HEK293 (cell line): Measurements from ENCODE around the gene UBXN1.
A peak's percentile ranks its signal among the peaks of the same experiment; 100 is the strongest.

Experiments
- EGR2 ChIP-seq: fragments of 450-650 bp; formaldehyde crosslinking; IDR thresholded peaks from 2 replicates; pipeline ENCODE4 v1.5.1; 2016; ENCODE audit warnings: low read depth, missing biosample characterization, missing genetic modification characterization
- GLIS1 ChIP-seq: fragments of 450-650 bp; formaldehyde crosslinking; IDR thresholded peaks from 2 replicates; pipeline ENCODE4 v1.5.1; 2016; ENCODE audit warnings: missing biosample characterization, missing genetic modification characterization
- HOXC10 ChIP-seq: sonication (generic); formaldehyde crosslinking; IDR thresholded peaks from 2 replicates; pipeline ENCODE4 v1.8.1; 2023; ENCODE audit warnings: mild to moderate bottlenecking, missing genetic modification reagents
- PATZ1 ChIP-seq: fragments of 450-650 bp; formaldehyde crosslinking; IDR thresholded peaks from 2 replicates; pipeline ENCODE4 v1.5.1; 2016; ENCODE audit warnings: missing biosample characterization, missing genetic modification characterization
- ZBTB48 ChIP-seq: fragments of 450-650 bp; formaldehyde crosslinking; IDR thresholded peaks from 2 replicates; pipeline ENCODE4 v1.5.1; 2016; ENCODE audit warnings: missing biosample characterization, missing genetic modification characterization
- ZBTB7A ChIP-seq: fragments of 450-650 bp; formaldehyde crosslinking; IDR thresholded peaks from 2 replicates; pipeline ENCODE4 v1.5.1; 2016; ENCODE audit warnings: low read depth, missing biosample characterization, missing genetic modification characterization
- ZFHX2 ChIP-seq: fragments of 450-650 bp; formaldehyde crosslinking; conservative IDR thresholded peaks from 2 replicates; pipeline ENCODE4 v1.5.1; 2016; ENCODE audit warnings: missing biosample characterization, missing genetic modification characterization
- ZNF138 ChIP-seq: fragments of 450-650 bp; formaldehyde crosslinking; IDR thresholded peaks from 2 replicates; pipeline ENCODE4 v1.5.1; 2016; ENCODE audit warnings: missing biosample characterization, missing genetic modification characterization, borderline replicate concordance
- ZNF214 ChIP-seq: fragments of 450-650 bp; formaldehyde crosslinking; IDR thresholded peaks from 2 replicates; pipeline ENCODE4 v1.5.1; 2017; ENCODE audit warnings: missing biosample characterization, mild to moderate bottlenecking, missing genetic modification characterization, borderline replicate concordance
- ZNF221 ChIP-seq: fragments of 450-650 bp; formaldehyde crosslinking; IDR thresholded peaks from 2 replicates; pipeline ENCODE4 v1.5.1; 2017; ENCODE audit warnings: missing biosample characterization, missing genetic modification characterization, borderline replicate concordance
- ZNF248 ChIP-seq: fragments of 450-650 bp; formaldehyde crosslinking; IDR thresholded peaks from 2 replicates; pipeline ENCODE4 v1.5.1; 2017; ENCODE audit warnings: missing biosample characterization, missing genetic modification characterization
- ZNF302 ChIP-seq: fragments of 450-650 bp; formaldehyde crosslinking; IDR thresholded peaks from 2 replicates; pipeline ENCODE4 v1.5.1; 2016; ENCODE audit warnings: missing biosample characterization, missing genetic modification characterization, low read depth
- ZNF362 ChIP-seq: fragments of 450-650 bp; formaldehyde crosslinking; IDR thresholded peaks from 2 replicates; pipeline ENCODE4 v1.5.1; 2016; ENCODE audit warnings: missing biosample characterization, missing genetic modification characterization
- ZNF366 ChIP-seq: fragments of 450-650 bp; formaldehyde crosslinking; conservative IDR thresholded peaks from 2 replicates; pipeline ENCODE4 v1.5.1; 2016; ENCODE audit warnings: missing biosample characterization, missing genetic modification characterization
- ZNF501 ChIP-seq: fragments of 450-650 bp; formaldehyde crosslinking; IDR thresholded peaks from 2 replicates; pipeline ENCODE4 v1.5.1; 2016; ENCODE audit warnings: missing biosample characterization, missing genetic modification characterization
- ZNF549 ChIP-seq: fragments of 450-650 bp; IDR thresholded peaks from 2 replicates; pipeline ENCODE4 v1.5.1; 2018; ENCODE audit warnings: missing biosample characterization, missing genetic modification characterization, mild to moderate bottlenecking, inconsistent platforms, moderate library complexity
- ZNF555 ChIP-seq: fragments of 450-650 bp; formaldehyde crosslinking; conservative IDR thresholded peaks from 2 replicates; pipeline ENCODE4 v1.5.1; 2017; ENCODE audit warnings: missing biosample characterization, mild to moderate bottlenecking, missing genetic modification characterization, inconsistent platforms
- ZNF629 ChIP-seq: fragments of 450-650 bp; formaldehyde crosslinking; IDR thresholded peaks from 2 replicates; pipeline ENCODE4 v1.5.1; 2017; ENCODE audit warnings: missing biosample characterization, missing genetic modification characterization
- ZNF639 ChIP-seq: fragments of 450-650 bp; formaldehyde crosslinking; IDR thresholded peaks from 2 replicates; pipeline ENCODE4 v1.5.1; 2016; ENCODE audit warnings: missing biosample characterization, missing genetic modification characterization
- ZNF692 ChIP-seq: fragments of 450-650 bp; formaldehyde crosslinking; IDR thresholded peaks from 2 replicates; pipeline ENCODE4 v1.5.1; 2016; ENCODE audit warnings: missing biosample characterization, missing genetic modification characterization
- ZNF776 ChIP-seq: fragments of 450-650 bp; formaldehyde crosslinking; IDR thresholded peaks from 2 replicates; pipeline ENCODE4 v1.5.0; 2017; ENCODE audit warnings: missing biosample characterization, missing genetic modification characterization, borderline replicate concordance
- ZNF792 ChIP-seq: fragments of 450-650 bp; formaldehyde crosslinking; IDR thresholded peaks from 2 replicates; pipeline ENCODE4 v1.5.1; 2016; ENCODE audit warnings: missing biosample characterization, missing genetic modification characterization
- ZSCAN16 ChIP-seq: fragments of 450-650 bp; formaldehyde crosslinking; IDR thresholded peaks from 2 replicates; pipeline ENCODE4 v1.5.1; 2016; ENCODE audit warnings: missing biosample characterization, missing genetic modification characterization
- ZXDB ChIP-seq: fragments of 450-650 bp; formaldehyde crosslinking; IDR thresholded peaks from 2 replicates; pipeline ENCODE4 v1.5.1; 2016; ENCODE audit warnings: missing biosample characterization, missing genetic modification characterization
- TF ChIP-seq, protein P1 (sequence below): fragments of 450-650 bp; formaldehyde crosslinking; IDR thresholded peaks from 2 replicates; pipeline ENCODE4 v1.5.1; 2016; ENCODE audit warnings: missing biosample characterization, missing genetic modification characterization
- TF ChIP-seq, protein P2 (sequence below): fragments of 450-650 bp; formaldehyde crosslinking; optimal IDR thresholded peaks from 2 replicates; pipeline ENCODE3; 2016; ENCODE audit warnings: missing biosample characterization, mild to moderate bottlenecking, missing genetic modification characterization
- TF ChIP-seq, protein P3 (sequence below): fragments of 450-650 bp; formaldehyde crosslinking; IDR thresholded peaks from 2 replicates; pipeline ENCODE4 v1.5.1; 2016; ENCODE audit warnings: missing biosample characterization, missing genetic modification characterization

Gene UBXN1

DNA sequence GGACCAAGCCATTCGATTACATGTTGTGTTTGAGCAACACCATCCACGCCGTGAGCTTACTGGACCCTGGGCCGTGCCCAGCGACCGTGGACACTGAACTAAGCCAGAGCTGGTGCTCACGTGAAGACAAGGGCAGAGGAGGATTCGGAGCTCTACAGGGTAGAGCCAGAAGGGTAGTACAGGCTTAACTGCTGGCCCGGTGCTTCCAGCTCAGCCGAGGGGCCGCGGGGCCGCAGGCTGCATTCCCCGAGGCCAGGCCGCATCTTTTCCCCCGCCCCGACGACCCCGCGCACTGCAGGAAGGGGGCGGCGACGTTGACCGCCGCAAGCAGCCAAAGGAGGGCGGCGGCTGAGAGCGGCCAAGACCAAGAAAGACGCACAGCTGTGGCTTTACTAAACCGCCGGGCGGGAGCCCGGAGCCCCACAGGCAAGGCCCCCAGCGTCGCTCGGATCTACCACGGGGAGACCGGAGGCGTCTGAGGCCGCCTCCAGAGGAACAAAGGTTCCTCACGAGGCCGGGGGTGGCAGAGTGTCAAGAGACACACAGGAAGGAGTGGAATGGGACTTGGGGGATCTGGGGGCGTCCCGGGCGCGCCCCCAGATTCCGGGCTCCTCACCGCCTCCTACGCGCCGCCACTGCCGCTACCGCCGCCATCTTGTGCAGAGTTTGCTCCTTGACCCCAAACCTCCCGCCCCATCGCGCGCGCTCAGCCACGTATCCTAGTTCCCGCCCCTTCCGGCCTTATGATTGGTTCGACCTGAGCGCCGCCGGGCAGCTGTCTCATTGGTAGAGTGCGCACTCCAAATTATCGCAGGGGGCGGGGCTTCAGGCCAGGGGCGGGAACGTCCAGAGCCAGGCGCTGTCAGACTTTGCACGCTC, 32.7 kb downstream of the UBXN1 start, which contains the start of gene GANAB (continued):
- TF ChIP-seq, protein P1, sequence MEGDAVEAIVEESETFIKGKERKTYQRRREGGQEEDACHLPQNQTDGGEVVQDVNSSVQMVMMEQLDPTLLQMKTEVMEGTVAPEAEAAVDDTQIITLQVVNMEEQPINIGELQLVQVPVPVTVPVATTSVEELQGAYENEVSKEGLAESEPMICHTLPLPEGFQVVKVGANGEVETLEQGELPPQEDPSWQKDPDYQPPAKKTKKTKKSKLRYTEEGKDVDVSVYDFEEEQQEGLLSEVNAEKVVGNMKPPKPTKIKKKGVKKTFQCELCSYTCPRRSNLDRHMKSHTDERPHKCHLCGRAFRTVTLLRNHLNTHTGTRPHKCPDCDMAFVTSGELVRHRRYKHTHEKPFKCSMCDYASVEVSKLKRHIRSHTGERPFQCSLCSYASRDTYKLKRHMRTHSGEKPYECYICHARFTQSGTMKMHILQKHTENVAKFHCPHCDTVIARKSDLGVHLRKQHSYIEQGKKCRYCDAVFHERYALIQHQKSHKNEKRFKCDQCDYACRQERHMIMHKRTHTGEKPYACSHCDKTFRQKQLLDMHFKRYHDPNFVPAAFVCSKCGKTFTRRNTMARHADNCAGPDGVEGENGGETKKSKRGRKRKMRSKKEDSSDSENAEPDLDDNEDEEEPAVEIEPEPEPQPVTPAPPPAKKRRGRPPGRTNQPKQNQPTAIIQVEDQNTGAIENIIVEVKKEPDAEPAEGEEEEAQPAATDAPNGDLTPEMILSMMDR (tag by site-specific recombination): 0 out of 2 replicates have a peak, but pooled peaks have one; percentile 12
- TF ChIP-seq ZNF302 (no peak), ZXDB (tag by site-specific recombination) (peak; percentile 38; the same call in 1 of the 2 replicates), ZNF629 (tag by site-specific recombination) (peak; percentile 31; the same call in 1 of the 2 replicates), ZNF555 (no peak), ZNF138 (tag by site-specific recombination) (no peak), ZNF692 (peak; percentile 48; the same call in 1 of the 2 replicates), ZFHX2 (tag by site-specific recombination) (peak; percentile 98), ZNF214 (no peak), ZNF501 (tag by site-specific recombination) (peak; percentile 65), ZNF248 (tag by site-specific recombination) (no peak), ZSCAN16 (tag by site-specific recombination) (no peak), ZNF776 (no peak), ZBTB48 (tag by site-specific recombination) (no peak), ZNF549 (tag by site-specific recombination) (no peak), ZNF792 (tag by site-specific recombination) (no peak), ZBTB7A (tag by site-specific recombination) (no peak), ZNF221 (tag by site-specific recombination) (no peak), EGR2 (tag by site-specific recombination) (peak; percentile 94), ZNF366 (no peak), PATZ1 (tag by site-specific recombination) (peak; percentile 70), ZNF362 (tag by site-specific recombination) (no peak), ZNF639 (no peak; the same call in 1 of the 2 replicates), HOXC10 (CRISPR knock-in tag) (no peak), GLIS1 (tag by site-specific recombination) (peak; percentile 59)
- TF ChIP-seq, protein P2, sequence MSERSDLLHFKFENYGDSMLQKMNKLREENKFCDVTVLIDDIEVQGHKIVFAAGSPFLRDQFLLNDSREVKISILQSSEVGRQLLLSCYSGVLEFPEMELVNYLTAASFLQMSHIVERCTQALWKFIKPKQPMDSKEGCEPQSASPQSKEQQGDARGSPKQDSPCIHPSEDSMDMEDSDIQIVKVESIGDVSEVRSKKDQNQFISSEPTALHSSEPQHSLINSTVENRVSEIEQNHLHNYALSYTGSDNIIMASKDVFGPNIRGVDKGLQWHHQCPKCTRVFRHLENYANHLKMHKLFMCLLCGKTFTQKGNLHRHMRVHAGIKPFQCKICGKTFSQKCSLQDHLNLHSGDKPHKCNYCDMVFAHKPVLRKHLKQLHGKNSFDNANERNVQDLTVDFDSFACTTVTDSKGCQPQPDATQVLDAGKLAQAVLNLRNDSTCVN (tag by site-specific recombination): peak; percentile 76
- TF ChIP-seq, protein P3, sequence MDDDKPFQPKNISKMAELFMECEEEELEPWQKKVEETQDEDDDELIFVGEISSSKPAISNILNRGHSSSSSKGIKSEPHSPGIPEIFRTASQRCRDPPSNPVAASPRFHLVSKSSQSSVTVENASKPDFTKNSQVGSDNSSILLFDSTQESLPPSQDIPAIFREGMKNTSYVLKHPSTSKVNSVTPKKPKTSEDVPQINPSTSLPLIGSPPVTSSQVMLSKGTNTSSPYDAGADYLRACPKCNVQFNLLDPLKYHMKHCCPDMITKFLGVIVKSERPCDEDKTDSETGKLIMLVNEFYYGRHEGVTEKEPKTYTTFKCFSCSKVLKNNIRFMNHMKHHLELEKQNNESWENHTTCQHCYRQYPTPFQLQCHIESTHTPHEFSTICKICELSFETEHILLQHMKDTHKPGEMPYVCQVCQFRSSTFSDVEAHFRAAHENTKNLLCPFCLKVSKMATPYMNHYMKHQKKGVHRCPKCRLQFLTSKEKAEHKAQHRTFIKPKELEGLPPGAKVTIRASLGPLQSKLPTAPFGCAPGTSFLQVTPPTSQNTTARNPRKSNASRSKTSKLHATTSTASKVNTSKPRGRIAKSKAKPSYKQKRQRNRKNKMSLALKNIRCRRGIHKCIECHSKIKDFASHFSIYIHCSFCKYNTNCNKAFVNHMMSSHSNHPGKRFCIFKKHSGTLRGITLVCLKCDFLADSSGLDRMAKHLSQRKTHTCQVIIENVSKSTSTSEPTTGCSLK (tag by site-specific recombination): no peak
